GM21786 (cell line): ENCODE results near the gene SNRPA.
"Not testable (repeated sequence)": the region's sequence is repeated elsewhere in the genome, so short reads cannot be mapped to it uniquely, and the experiment has no call there.

Experiments used
- ATAC-seq: cut with Tn5 transposase; IDR thresholded peaks from one replicate; pipeline ENCODE4 v1.9.1; 2021; ENCODE audit not compliant: unreplicated experiment

The SNRPA gene

DNA sequence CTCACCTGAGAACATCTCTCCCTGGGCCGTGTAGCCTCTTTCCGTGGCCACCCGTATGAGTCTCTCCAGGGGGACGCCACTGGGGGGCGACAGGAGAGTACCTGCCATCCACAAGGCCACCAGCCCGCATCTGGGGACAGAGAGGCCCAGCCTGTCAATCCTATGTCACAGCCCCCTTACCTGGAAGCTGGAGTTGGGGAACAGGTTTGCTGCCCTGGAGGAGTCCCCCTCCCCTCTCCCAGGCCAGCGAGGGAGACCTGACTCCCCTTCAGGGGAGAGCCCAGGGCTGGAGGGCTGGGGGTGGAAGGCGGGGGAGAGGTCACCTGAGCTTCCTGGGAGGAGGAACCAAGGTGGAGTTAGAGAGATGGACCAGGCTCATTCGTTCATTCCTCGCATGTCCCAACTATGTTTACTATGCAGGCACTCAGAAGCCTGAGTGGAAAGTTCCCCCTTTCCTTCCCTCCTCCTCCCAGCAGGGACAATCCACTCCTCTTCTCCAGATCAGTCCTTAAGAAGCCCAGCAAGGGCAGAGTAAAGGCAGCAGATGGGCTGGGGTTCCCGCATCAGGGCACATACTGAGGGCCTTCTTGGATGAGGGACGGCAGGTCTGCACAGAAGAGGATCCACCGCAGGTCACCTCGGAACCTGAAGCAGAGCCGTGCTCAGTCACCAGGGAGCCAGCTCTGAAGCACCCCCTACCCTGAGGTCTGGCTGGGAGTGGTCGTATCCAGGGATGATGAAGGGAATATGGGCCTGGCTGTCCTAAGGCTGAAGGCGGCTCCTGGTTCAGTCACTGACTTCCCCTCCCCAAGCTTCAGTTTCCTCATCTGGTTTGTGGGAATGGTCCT, 6.2 kb upstream of the SNRPA start:
- ATAC-seq, result no peak

DNA sequence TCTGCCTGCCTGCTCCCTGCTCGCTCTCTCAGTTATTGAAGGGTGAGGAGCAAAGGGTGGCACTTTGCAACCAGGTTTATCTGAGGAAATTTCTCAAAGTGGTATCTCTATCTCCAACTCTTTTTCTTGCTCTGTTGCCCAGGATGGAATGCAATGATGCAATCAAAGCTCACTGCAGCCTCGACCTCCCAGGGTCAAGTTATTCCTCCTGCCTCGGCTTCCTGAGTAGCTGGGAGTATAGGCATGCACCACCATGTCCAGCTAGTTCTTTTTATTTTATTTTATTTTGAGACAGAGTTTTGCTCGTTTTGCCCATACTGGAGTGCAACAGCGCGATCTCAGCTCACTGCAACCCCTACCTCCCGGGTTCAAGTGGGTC, 5.6 kb upstream of the SNRPA start:
- ATAC-seq, result no peak

DNA sequence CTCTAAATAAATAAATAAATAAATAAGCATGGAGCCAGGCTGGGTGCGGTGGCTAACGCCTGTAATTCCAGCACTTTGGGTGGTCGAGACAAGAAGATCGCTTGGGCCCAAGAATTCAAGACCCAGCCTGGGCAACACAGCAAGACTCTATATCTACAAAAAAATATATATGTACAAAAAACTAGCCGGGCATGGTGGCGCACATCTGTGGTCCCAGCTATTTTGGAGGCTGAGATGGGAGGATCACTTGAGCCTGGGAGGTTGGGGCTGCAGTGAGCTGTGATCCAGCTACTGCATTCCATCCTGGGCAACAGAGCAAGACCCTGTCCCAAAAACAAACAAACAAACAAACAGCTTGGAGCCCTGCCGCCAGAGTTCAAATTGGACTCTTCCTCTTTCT, 3.5 kb upstream of the SNRPA start:
- no peak for ATAC-seq

DNA sequence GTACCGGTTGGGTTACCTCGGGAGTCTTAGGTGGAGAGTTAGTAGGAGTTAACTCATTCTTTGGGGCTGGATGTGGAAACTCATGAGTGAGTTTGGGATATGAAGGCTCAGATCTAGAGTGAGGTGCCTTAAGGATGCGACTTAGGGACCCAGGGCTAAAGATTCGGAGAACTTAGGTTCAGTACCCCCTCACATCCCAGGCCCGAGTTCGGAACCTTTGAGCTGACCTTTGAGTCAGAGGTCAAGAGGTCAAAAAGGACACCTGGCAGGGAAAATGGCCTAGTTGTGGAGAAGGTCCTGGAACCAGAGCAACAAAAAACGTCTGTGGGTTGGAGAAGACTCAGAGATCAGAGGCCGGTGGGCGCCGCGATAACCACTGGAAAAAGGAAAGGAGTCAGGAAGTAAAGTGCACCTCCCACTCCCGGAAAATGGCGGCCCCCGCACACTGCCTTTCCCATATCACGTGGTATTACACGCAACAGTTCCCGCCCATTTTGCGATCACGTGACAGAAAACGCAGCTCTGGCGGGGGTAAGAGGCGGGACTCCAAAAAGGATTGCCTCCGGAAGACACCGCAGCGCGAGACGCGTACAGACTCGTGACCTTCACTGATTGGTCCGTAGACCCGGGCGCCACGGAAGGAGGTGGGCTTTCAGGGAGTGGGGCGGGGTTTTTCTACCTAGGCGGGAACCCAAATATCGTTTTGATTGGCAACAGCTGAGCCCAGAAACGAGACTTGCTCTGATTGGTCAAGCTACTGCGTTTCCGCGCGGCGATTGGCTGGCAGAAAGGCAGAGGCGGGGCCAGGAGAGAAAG, 737 bp upstream of the SNRPA start, which contains the start of gene ACTMAP:
Gene ACTMAP, minus strand, starts transcription at position 420 of the 816 bp plus-strand sequence. CDS start 674 bp downstream, outside the sequence.
- ATAC-seq, result peak; percentile 79

DNA sequence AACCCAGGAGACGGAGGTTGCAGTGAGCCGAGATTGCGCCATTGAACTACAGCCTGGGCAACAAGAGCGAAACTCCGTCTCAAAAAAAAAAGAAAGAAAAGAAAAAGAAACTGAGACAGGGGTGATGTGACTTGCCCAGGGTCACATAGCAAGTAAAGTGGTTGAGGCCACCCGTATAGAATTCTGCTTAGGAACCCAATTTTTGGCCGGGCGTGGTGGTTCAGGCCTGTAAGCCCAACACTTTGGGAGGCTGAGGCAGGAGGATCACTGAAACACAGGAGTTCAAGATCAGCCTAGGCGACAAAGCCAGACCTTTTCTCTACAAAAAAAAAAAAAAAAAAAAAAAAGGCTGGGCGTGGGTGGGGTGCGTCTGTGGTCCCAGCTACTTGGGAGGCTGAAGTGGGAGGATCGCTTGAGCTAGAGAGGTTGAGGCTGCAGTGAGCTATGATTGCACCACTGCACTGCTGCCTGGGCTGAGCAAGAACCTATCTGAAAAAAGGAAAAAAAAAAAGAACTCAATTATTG, 1.3 kb downstream of the SNRPA start:
- no peak for ATAC-seq

DNA sequence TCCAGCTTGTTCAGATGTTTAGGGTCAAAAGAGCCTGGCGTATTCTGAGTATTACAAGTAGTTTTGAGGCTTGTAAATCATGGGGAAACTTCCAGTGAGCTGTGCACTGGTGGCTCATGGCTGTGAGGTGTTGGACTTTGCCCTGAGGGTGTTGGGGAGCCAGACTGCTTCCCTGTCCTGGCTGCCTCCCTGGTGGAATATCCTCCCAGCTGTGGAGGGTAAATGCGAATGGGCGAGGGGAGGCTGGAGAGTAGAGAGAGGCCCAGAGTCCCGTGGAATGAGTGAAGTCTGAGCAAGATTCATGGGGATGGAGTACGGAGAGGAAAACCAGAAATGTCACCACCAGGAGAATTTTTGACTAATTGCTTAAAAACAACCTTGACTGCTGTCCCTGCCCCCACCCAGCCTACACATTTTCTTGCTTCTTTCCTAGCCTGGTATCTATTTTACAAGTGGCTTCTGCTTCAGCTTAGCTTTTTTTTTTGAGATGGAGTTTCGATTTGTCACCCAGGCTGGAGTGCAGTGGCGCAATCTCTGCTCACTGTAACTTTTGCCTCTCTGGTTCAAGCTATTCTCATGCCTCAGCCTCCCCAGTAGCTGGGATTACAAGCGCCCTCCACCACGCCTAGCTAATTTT, 3.7 kb downstream of the SNRPA start:
- ATAC-seq, result no peak

DNA sequence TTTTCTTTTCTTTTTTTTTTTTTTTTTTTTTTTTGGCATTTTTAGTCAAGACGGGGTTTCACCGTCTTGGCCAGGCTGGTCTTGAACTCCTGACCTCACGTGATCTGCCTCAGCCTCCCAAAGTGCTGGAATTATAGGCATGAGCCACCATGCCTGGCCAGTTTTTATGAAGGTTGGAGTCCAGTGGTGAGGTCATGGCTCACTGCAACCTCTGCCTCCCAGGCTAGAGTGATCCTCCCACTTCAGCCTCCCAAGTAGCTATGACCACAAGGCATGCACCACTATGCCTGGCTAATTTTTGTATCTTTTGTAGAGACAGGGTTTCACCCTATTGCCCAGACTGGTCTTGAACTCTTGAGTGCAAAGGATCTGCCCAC, 4.2 kb downstream of the SNRPA start:
- ATAC-seq, result no peak

DNA sequence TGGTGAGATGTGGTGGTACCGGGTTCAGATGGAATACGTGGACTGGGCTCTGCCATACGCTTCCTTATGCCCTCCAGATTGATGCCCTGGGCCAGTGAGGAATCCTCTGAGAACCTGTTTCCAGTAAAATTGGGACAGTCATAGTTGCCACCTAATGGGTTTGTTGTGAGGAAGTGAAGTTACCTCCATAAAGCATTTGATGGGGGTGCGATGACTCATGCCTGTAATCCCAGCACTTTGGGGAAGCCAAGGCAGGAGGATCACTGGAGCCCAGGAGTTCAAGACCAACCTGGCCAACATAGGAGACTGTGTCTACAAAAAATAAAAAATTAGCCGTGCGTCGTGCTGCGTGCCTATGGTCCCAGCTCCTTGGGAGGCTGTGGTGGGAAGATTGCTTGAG, 4.8 kb downstream of the SNRPA start:
- ATAC-seq, result no peak

DNA sequence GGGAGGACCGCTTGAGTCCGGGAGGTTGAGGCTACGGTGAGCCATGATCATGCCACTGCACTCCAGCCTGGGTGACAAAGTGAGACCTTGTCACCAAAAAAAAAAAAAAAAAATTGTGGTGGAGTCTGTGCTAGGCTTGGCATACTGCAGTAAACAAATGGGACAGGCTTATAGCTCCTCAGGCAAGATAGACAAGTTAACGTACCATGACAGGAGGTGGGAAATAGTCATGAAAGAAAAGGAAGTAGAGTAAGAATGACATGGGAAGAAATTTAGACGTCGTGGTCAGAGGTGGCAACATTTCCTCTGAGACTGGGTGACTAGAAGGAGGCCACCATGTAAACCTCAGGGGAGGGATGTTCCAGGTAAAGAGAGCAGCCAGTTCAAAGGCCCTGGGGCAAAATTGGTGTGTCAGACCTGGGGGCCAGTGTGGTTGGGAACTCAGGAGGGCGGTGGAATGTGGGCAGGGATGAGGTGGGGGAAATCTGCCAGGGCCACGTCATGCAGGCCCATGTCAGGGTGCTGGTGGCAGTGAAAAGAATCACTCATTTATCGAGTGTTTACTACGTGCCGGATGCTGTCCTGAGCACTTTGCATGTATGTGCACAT, 5.6 kb downstream of the SNRPA start:
- ATAC-seq, result no peak

DNA sequence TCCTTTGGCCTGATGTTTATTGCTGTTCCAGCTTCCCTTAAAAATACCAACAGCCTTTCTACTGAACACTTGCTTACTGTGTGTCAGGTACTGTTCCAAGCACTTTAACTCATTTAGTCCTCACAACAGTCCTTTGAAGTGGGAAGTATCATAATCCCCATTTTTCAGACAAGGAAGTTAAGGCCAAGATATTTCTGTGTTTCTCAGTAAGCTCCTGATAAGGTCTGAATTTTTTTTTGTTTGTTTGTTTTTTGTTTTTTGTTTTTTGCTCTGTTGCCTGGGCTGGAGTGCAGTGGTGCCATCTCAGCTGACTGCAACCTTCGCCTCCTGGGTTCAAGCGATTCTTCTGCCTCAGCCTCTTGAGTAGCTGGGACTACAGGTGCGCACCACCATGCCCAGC, 7.5 kb downstream of the SNRPA start:
- ATAC-seq, result no peak

DNA sequence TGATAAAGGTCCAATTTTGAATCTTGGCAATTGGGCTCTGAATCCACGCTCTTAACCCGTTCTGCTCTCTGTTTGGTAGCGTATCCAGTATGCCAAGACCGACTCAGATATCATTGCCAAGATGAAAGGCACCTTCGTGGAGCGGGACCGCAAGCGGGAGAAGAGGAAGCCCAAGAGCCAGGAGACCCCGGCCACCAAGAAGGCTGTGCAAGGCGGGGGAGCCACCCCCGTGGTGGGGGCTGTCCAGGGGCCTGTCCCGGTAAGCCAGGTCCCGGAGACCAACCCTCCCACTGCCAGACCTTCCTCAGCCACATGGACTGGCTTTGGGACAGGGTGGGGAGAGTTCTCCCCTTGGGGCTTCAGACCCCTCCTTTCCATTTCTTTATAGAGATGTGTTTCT, 8.3 kb downstream of the SNRPA start:
- ATAC-seq, result no peak

DNA sequence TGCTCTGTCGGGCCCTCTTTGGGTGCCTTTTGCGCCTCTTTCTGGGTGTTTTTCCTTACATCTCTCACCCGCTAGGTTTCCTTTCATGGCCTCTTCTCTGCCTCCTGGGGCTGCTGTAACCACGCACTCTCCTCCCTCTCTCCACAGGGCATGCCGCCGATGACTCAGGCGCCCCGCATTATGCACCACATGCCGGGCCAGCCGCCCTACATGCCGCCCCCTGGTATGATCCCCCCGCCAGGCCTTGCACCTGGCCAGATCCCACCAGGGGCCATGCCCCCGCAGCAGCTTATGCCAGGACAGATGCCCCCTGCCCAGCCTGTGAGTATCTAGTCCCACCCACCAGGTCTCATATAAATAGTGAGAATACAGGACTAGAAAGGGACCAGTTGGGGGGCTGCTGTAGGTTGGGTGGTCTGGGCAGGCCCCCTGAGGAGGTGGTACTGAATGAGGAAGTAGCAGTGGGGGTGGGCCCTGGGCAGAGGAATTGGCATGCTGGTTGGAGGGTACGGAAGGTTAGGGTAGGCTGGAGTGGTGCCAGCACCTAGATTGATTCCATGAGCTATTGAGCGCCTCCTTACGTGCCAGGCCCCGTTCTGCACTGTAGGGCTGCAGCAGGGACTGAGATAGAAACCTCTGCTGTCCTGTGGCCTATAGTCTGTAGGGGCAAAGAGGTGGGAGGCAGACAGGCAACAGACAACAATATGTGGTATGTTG, 11.9 kb downstream of the SNRPA start:
- no peak for ATAC-seq

DNA sequence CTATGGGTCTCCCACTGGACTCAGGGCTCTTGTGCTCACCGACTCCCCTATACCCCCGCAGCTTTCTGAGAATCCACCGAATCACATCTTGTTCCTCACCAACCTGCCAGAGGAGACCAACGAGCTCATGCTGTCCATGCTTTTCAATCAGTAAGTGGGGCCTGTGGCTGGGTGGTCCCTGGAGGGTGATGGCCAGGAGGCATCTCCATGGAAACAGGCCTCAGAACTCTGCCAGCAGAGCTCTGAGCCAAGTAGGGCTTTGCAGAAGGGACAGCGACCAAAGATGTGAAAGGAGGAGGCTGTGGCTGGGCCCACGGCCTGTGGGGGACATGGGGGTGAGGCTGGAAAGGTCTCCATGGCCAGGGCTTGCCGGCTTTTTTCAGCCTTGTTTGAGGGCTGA, 12.5 kb downstream of the SNRPA start:
- no peak for ATAC-seq

DNA sequence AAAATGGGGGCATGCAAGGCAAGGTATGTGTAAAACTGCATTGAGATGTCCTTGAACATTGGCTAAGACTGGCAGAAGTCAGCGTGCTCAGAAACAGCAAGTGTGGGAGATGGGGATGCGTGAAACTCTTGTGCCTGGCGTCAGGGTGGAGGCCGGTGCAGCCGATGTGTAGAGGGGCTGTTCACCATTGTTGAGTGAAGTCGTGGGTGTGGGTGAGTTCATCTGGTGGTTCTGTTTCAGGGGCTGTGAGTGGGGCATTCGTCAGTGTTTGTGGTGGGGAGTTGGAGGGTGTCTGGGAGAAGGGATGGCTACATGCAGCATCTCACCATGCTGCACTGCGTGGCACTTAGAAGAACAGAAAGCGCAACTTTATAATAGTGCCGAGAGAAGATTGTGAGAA, 13.0 kb downstream of the SNRPA start:
- ATAC-seq, result no peak

DNA sequence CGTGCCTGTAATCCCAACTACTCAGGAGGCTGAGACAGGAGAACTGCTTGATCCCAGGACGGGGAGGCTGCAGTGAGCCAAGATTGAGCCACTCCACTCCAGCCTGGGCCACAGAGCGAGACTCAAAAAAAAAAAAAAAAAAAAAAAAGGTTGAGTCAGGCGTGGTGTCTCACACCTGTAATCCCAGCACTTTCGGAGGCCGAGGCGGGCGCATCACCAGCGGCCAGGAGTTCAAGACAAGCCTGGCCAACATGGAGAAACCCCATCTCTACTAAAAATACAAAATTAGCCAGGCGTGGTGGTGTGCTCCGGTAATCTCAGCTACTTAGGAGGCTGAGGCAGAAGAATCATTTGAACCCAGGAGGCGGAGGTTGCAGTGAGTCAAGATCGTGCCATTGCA, 15.4 kb downstream of the SNRPA start:
- not testable (repeated sequence) for ATAC-seq

DNA sequence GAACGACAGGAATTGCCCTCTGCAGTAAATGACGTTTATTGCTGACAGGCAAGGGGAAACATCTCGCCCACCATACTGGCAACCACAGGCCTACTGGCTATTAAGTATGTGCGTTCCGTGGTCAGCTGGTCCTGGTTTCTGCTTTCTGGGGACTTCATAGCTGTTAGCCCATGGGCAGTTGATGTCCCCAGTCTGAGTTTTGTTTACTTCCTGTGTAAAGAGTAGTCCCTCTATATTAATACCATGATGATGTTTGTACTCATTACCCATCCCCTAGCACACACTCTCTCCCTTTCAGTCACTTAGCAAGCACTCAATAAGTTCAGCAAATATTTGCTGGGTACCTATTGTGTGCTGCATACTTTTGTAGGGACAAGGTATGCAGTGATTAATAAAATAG, 17.9 kb downstream of the SNRPA start:
- no peak for ATAC-seq

DNA sequence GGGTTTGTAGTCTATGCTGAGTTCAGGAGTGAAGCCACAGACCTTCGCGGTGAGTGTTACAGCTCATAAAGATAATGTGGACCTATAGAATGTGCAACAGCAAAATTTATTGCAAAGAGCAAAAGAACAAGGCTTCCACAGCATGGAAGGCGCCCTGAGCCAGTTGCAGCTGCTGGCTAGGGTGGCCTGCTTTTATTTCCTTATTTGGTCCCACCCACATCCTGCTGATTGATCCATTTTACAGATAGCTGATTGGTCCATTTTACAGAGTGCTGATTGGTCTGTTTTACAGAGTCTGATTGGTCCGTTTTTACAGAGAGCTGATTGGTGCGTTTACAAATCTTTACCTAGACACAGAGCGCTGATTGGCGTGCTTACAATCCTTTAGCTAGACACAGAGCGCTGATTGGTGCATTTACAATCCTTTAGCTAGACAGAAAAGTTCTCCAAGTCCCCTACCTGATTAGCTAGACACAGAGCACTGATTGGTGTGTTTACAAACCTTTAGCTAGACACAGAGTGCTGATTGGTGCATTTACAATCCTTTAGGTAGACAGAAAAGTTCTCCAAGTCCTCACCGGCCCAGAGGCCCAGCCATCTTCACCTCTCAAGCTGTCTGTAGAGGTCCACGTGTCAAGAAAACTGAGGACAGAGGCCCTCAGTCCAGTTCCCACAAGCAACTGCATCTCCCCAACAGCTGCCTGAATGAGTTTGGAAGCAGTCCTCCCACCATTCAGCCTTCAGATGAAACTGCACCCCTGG, 20.3 kb downstream of the SNRPA start:
- not testable (repeated sequence) for ATAC-seq

DNA sequence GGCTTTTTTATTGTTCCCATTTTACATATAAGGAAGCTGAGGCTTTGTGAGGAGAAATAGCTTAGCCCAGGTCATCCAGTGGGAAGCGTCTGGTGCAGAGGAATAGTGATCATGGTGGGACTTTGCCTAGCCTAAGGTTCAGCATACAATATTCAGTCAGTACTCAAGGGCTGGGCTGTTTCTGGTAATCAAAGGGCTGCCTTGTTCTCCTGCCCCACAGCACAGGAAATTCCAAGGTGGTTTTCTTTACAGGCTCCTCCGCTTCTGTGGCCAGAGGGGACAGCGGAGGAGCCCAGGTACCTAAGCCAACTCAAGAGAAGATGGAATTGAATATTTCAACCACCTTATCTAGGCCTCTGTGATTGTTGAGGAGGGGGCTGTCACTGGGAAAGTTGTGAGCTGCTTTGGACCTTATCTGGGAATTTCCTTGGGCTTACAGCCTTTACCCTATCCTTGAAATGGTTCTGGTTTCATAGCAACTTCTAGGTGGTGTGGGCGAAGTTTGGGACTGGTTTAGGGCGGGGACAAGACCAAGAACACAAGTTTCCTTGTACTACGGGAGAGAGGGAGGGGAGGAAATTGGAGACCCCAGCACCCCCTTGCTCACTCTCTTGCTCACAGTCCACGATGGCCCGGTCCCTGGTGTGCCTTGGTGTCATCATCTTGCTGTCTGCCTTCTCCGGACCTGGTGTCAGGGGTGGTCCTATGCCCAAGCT, 24.1 kb downstream of the SNRPA start, which contains the start of gene MIA:
Gene MIA, plus strand, starts transcription at position 606 of the 716 bp plus-strand sequence. Its CDS starts 22 bp downstream, at position 628.
- ATAC-seq, result no peak

DNA sequence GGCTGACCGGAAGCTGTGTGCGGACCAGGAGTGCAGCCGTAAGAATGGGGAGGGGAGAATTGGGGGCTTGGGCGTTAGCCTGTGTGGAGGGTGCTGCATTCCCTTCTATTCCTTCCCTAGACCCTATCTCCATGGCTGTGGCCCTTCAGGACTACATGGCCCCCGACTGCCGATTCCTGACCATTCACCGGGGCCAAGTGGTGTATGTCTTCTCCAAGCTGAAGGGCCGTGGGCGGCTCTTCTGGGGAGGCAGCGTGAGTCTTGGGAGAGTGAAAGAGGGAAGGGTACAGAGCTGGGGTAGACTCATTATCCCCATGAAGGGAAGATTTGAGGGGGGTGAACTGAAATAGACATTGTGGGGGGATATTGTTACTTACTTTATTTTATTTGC, 24.6 kb downstream of the SNRPA start:
- ATAC-seq, result no peak
